ENCODE measurements around the gene DTNB. TPM values are rescaled to one million over a fixed set of nuclear protein-coding genes. Genes with fewer than 3 reads are reported as not detected.

DTNB gene
- total and polyA plus RNA-seq, 2 donors (not counting 1 experiment from before 2014, with no cell fraction given): 5.1 to 5.4 TPM

DNA sequence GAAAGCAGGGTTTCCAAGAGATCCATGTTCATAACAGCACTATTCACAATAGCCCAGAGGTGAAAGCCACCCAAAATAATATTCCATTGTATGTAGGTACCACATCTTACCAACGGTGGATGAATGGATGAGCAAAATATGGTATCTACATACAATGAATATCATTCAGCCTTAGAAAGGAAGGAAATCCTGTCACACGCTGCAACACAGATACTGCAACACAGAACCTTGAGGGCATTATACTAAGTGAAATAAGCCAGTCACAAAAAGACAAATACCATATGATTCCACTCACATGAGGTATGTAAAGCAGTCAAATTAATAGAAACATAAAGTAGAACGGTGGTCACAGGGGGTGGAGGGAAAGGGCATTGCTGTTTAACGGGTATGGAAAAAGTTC lies 155.7 kb downstream of the DTNB start:
- Histone ChIP-seq H3K36me3 (ENCODE audit: control insufficient read depth, insufficient read depth, low read length) (no peaks in the 10 kb centered on the region), H4K20me1 (ENCODE audit: control insufficient read depth, extremely low read depth, insufficient read depth, low read length) (no peaks in the 10 kb centered on the region), H3K4me2 (ENCODE audit: extremely low read depth, insufficient read depth, low read length) (no peak overlapping the region), H3K79me2 (ENCODE audit: control insufficient read depth, insufficient read depth, low read length) (no peaks in the 10 kb centered on the region), H3K4me1 (ENCODE audit: control insufficient read depth, extremely low read depth, insufficient read depth, low read length) (no peaks in the 10 kb centered on the region), H3K9ac (ENCODE audit: insufficient read depth, low read length) (no peak overlapping the region), H3K27ac (ENCODE audit: insufficient read depth, low read length) (no peak overlapping the region), H3K4me3 (replicated peaks in 1 of 4; ENCODE audit: control extremely low read depth in 1 of 4, insufficient read depth in 1 of 4, low read depth in 3 of 4, low read length in 4 of 4) (no peak overlapping the region), H3K9me3 (ENCODE audit: control insufficient read depth, insufficient read depth, low read depth, low read length) (no peaks in the 10 kb centered on the region), H3K27me3 (ENCODE audit: control insufficient read depth, insufficient read depth, low read length) (no peaks in the 10 kb centered on the region), H2AFZ (ENCODE audit: low read length) (no peak overlapping the region)
- no peak for TF ChIP-seq EZH2 (IDR thresholded peaks at IDR 0.05; ENCODE audit: low read length, missing control alignments)
- TF ChIP-seq, protein P1, sequence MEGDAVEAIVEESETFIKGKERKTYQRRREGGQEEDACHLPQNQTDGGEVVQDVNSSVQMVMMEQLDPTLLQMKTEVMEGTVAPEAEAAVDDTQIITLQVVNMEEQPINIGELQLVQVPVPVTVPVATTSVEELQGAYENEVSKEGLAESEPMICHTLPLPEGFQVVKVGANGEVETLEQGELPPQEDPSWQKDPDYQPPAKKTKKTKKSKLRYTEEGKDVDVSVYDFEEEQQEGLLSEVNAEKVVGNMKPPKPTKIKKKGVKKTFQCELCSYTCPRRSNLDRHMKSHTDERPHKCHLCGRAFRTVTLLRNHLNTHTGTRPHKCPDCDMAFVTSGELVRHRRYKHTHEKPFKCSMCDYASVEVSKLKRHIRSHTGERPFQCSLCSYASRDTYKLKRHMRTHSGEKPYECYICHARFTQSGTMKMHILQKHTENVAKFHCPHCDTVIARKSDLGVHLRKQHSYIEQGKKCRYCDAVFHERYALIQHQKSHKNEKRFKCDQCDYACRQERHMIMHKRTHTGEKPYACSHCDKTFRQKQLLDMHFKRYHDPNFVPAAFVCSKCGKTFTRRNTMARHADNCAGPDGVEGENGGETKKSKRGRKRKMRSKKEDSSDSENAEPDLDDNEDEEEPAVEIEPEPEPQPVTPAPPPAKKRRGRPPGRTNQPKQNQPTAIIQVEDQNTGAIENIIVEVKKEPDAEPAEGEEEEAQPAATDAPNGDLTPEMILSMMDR (conservative IDR thresholded peaks at IDR 0.05 in 1 of 2, IDR thresholded peaks at IDR 0.05 in 1 of 2; ENCODE audit: low read depth in 1 of 2, low read length in 2 of 2): no peak
- no peak for DNase-seq (ENCODE audit: low read depth in 2 of 2)

- H3K27ac ChIP-seq (ENCODE audit: insufficient read depth, low read length): no peak overlapping the region
- H3K9ac ChIP-seq (ENCODE audit: insufficient read depth, low read length): no peak overlapping the region
- no peaks in the 10 kb centered on the region for H4K20me1 ChIP-seq (ENCODE audit: control insufficient read depth, extremely low read depth, insufficient read depth, low read length)
- H3K4me3 ChIP-seq (replicated peaks in 1 of 4; ENCODE audit: control extremely low read depth in 1 of 4, insufficient read depth in 1 of 4, low read depth in 3 of 4, low read length in 4 of 4): no peak overlapping the region
- no peak overlapping the region for H2AFZ ChIP-seq (ENCODE audit: low read length)
- no peaks in the 10 kb centered on the region for H3K27me3 ChIP-seq (ENCODE audit: control insufficient read depth, insufficient read depth, low read length)
- H3K4me2 ChIP-seq (ENCODE audit: extremely low read depth, insufficient read depth, low read length): no peak overlapping the region
- H3K9me3 ChIP-seq (ENCODE audit: control insufficient read depth, insufficient read depth, low read depth, low read length): no peaks in the 10 kb centered on the region
- TF ChIP-seq EZH2 (IDR thresholded peaks at IDR 0.05; ENCODE audit: low read length, missing control alignments): no peak
- TF ChIP-seq, protein P1 (conservative IDR thresholded peaks at IDR 0.05 in 1 of 2, IDR thresholded peaks at IDR 0.05 in 1 of 2; ENCODE audit: low read depth in 1 of 2, low read length in 2 of 2): no peak
- no peak for DNase-seq (ENCODE audit: low read depth in 2 of 2)
- H3K79me2 ChIP-seq (ENCODE audit: control insufficient read depth, insufficient read depth, low read length): no peaks in the 10 kb centered on the region
- no peaks in the 10 kb centered on the region for H3K36me3 ChIP-seq (ENCODE audit: control insufficient read depth, insufficient read depth, low read length)
- no peaks in the 10 kb centered on the region for H3K4me1 ChIP-seq (ENCODE audit: control insufficient read depth, extremely low read depth, insufficient read depth, low read length)
These were observed 159.2 kb downstream of the DTNB start for GRCh38 chr2:25514043-25514637.

DNA sequence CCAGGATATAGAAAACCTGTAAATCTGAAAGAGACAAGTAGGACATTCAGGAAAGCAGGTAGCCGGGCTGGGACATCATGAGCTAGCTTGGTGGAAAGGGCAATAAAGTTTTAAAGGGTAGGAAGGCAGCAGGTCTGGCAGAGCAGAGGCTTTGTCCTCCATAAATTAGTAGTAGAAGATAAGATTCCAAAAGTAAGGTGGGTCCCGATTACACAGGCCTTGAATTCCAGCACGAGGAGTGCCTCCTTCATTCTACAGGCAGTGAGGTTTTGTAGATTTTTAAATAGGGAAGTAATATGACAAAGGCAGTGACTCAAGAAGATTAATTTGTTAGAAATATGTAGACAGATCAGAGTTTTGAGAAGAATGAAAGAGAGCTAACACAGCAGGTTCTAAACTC lies 160.7 kb downstream of the DTNB start:
- Histone ChIP-seq H3K4me3 (replicated peaks in 1 of 4; ENCODE audit: control extremely low read depth in 1 of 4, insufficient read depth in 1 of 4, low read depth in 3 of 4, low read length in 4 of 4) (no peak overlapping the region), H2AFZ (ENCODE audit: low read length) (no peak overlapping the region), H3K9me3 (ENCODE audit: control insufficient read depth, insufficient read depth, low read depth, low read length) (no peaks in the 10 kb centered on the region), H3K79me2 (ENCODE audit: control insufficient read depth, insufficient read depth, low read length) (no peaks in the 10 kb centered on the region), H3K27me3 (ENCODE audit: control insufficient read depth, insufficient read depth, low read length) (no peaks in the 10 kb centered on the region), H3K36me3 (ENCODE audit: control insufficient read depth, insufficient read depth, low read length) (no peaks in the 10 kb centered on the region), H4K20me1 (ENCODE audit: control insufficient read depth, extremely low read depth, insufficient read depth, low read length) (no peaks in the 10 kb centered on the region), H3K4me1 (ENCODE audit: control insufficient read depth, extremely low read depth, insufficient read depth, low read length) (no peaks in the 10 kb centered on the region), H3K4me2 (ENCODE audit: extremely low read depth, insufficient read depth, low read length) (no peak overlapping the region), H3K27ac (ENCODE audit: insufficient read depth, low read length) (no peak overlapping the region), H3K9ac (ENCODE audit: insufficient read depth, low read length) (no peak overlapping the region)
- no peak for TF ChIP-seq EZH2 (IDR thresholded peaks at IDR 0.05; ENCODE audit: low read length, missing control alignments)
- TF ChIP-seq, protein P1 (conservative IDR thresholded peaks at IDR 0.05 in 1 of 2, IDR thresholded peaks at IDR 0.05 in 1 of 2; ENCODE audit: low read depth in 1 of 2, low read length in 2 of 2): no peak
- peak in 1 of 2 donors; percentile 45 for DNase-seq (ENCODE audit: low read depth in 2 of 2)

All from fibroblast of lung (primary cell).